ENCODE results near the gene UBE3B.

Gene UBE3B

GRCh38 chr12:109487181-109488050 is 10.0 kb downstream of the UBE3B start:
- no peak for TF ChIP-seq CTCF (IDR thresholded peaks at IDR 0.05; ENCODE audit: low read depth, low read length)
- no peak overlapping the region for H3K27ac ChIP-seq
- no peak for DNase-seq
- no peaks in the 10 kb centered on the region for H3K9me3 ChIP-seq (ENCODE audit: severe bottlenecking)
- H3K27me3 ChIP-seq (ENCODE audit: insufficient read depth, low read depth, severe bottlenecking) = no peaks in the 10 kb centered on the region
- peaks cover 71% of the 10 kb centered on the region for H3K36me3 ChIP-seq
- no peak overlapping the region for H3K4me3 ChIP-seq (ENCODE audit: low read depth, low read length)

GRCh38 chr12:109488051-109488665 is 10.7 kb downstream of the UBE3B start:
- TF ChIP-seq CTCF (IDR thresholded peaks at IDR 0.05; ENCODE audit: low read depth, low read length) = no peak
- H3K27ac ChIP-seq = no peak overlapping the region
- peaks cover 71% of the 10 kb centered on the region for H3K36me3 ChIP-seq
- H3K9me3 ChIP-seq (ENCODE audit: severe bottlenecking) = no peaks in the 10 kb centered on the region
- no peaks in the 10 kb centered on the region for H3K27me3 ChIP-seq (ENCODE audit: insufficient read depth, low read depth, severe bottlenecking)
- DNase-seq = no peak
- no peak overlapping the region for H3K4me3 ChIP-seq (ENCODE audit: low read depth, low read length)

GRCh38 chr12:109489016-109489954 is 11.9 kb downstream of the UBE3B start:
- Histone ChIP-seq H3K36me3 (peaks cover 71% of the 10 kb centered on the region), H3K9me3 (ENCODE audit: severe bottlenecking) (no peaks in the 10 kb centered on the region), H3K4me3 (ENCODE audit: low read depth, low read length) (no peak overlapping the region), H3K27me3 (ENCODE audit: insufficient read depth, low read depth, severe bottlenecking) (no peaks in the 10 kb centered on the region), H3K27ac (no peak overlapping the region)
- TF ChIP-seq CTCF (IDR thresholded peaks at IDR 0.05; ENCODE audit: low read depth, low read length) = no peak
- DNase-seq = no peak

- no peak overlapping the region for H3K4me3 ChIP-seq (ENCODE audit: low read depth, low read length)
- TF ChIP-seq CTCF (IDR thresholded peaks at IDR 0.05; ENCODE audit: low read depth, low read length) = no peak
- no peaks in the 10 kb centered on the region for H3K27me3 ChIP-seq (ENCODE audit: insufficient read depth, low read depth, severe bottlenecking)
- H3K27ac ChIP-seq = no peak overlapping the region
- H3K36me3 ChIP-seq = peaks cover 67% of the 10 kb centered on the region
- no peak for DNase-seq
- no peaks in the 10 kb centered on the region for H3K9me3 ChIP-seq (ENCODE audit: severe bottlenecking)
Measured at GRCh38 chr12:109489955-109490565, 12.6 kb downstream of the UBE3B start.

GRCh38 chr12:109491671-109492070 is 14.2 kb downstream of the UBE3B start:
- Histone ChIP-seq H3K27me3 (ENCODE audit: insufficient read depth, low read depth, severe bottlenecking) (no peaks in the 10 kb centered on the region), H3K36me3 (peaks cover 53% of the 10 kb centered on the region), H3K4me3 (ENCODE audit: low read depth, low read length) (no peak overlapping the region), H3K9me3 (ENCODE audit: severe bottlenecking) (no peaks in the 10 kb centered on the region), H3K27ac (no peak overlapping the region)
- TF ChIP-seq CTCF (IDR thresholded peaks at IDR 0.05; ENCODE audit: low read depth, low read length) = no peak
- no peak for DNase-seq
